A204.1 (cell line): ENCODE measurements around the gene MAGI1.

Source experiments
- FAIRE-seq: peaks from 2 replicates; lab custom pipeline; 2012; peaks lifted over from hg19 to GRCh38; lab: Jason Lieb, UNC

The MAGI1 gene

GRCh38 chr3:65478551-65479500, 559.9 kb downstream of the MAGI1 start:
- FAIRE-seq: no peak

- no peak for FAIRE-seq
These were observed 565.0 kb downstream of the MAGI1 start for GRCh38 chr3:65473736-65474135.

GRCh38 chr3:65472501-65472900, 566.2 kb downstream of the MAGI1 start:
- no peak for FAIRE-seq

GRCh38 chr3:65466300-65466988, 572.3 kb downstream of the MAGI1 start:
- no peak for FAIRE-seq

- no peak for FAIRE-seq
These were observed 588.8 kb downstream of the MAGI1 start for GRCh38 chr3:65449841-65450428.

GRCh38 chr3:65448120-65448519, 590.6 kb downstream of the MAGI1 start:
- no peak for FAIRE-seq

GRCh38 chr3:65445573-65446169, 593.0 kb downstream of the MAGI1 start:
- no peak for FAIRE-seq

GRCh38 chr3:65444447-65444815, 594.3 kb downstream of the MAGI1 start:
- FAIRE-seq: no peak

- no peak for FAIRE-seq
These were observed 594.8 kb downstream of the MAGI1 start for GRCh38 chr3:65443739-65444446.

GRCh38 chr3:65439641-65440284, 599.0 kb downstream of the MAGI1 start:
- no peak for FAIRE-seq

- no peak for FAIRE-seq
These were observed 600.1 kb downstream of the MAGI1 start for GRCh38 chr3:65438612-65439011.

- no peak for FAIRE-seq
These were observed 600.6 kb downstream of the MAGI1 start for GRCh38 chr3:65438096-65438495.

- no peak for FAIRE-seq
These were observed 602.1 kb downstream of the MAGI1 start for GRCh38 chr3:65436580-65436979.

GRCh38 chr3:65433480-65433879, 605.2 kb downstream of the MAGI1 start:
- FAIRE-seq: no peak

GRCh38 chr3:65432388-65433003, 606.2 kb downstream of the MAGI1 start:
- no peak for FAIRE-seq

GRCh38 chr3:65425880-65426279, 612.8 kb downstream of the MAGI1 start:
- no peak for FAIRE-seq

GRCh38 chr3:65422154-65422553, 616.6 kb downstream of the MAGI1 start:
- FAIRE-seq: no peak

GRCh38 chr3:65419233-65419632, 619.5 kb downstream of the MAGI1 start:
- no peak for FAIRE-seq

GRCh38 chr3:65413891-65414290, 624.8 kb downstream of the MAGI1 start:
- FAIRE-seq: no peak

- FAIRE-seq: no peak
These were observed 626.1 kb downstream of the MAGI1 start for GRCh38 chr3:65412588-65412987.

GRCh38 chr3:65411367-65411766, 627.4 kb downstream of the MAGI1 start:
- FAIRE-seq: no peak
